Left hindlimb (tissue), 1 donor: ENCODE results near the gene CRABP1.
A peak's percentile ranks its signal among the peaks of the same experiment; 100 is the strongest.

ENCODE experiments used
- DNase-seq: peaks from one replicate; pipeline ENCODE4 v3.0.0-alpha.2; 2018

The CRABP1 gene

GRCh38 chr15:78340231-78341056 lies at the start of gene CRABP1:
TSS of gene CRABP1 (plus strand) at chr15:78340353. CDS start at chr15:78340429, 76 bp downstream.
- peak; percentile 63 for DNase-seq

GRCh38 chr15:78291052-78291451 lies 49.1 kb upstream of the CRABP1 start:
- DNase-seq = no peak

- no peak for DNase-seq
Observed at GRCh38 chr15:78291698-78292097, 48.5 kb upstream of the CRABP1 start.

- no peak for DNase-seq
Observed at GRCh38 chr15:78292219-78292618, 47.9 kb upstream of the CRABP1 start.

- peak; percentile 96 for DNase-seq
Observed at GRCh38 chr15:78299101-78299930, 40.8 kb upstream of the CRABP1 start, which contains the start of gene SKIC8. TSS of gene SKIC8 (minus strand) at chr15:78299609. CDS start at chr15:78295686, 3,923 bp downstream.

- no peak for DNase-seq
Observed at GRCh38 chr15:78301326-78301725, 38.8 kb upstream of the CRABP1 start.

GRCh38 chr15:78301828-78302227 lies 38.3 kb upstream of the CRABP1 start:
- no peak for DNase-seq

GRCh38 chr15:78302579-78303312 lies 37.4 kb upstream of the CRABP1 start:
- no peak for DNase-seq

GRCh38 chr15:78304216-78305066 lies 35.7 kb upstream of the CRABP1 start:
- no peak for DNase-seq

- DNase-seq = no peak
Observed at GRCh38 chr15:78306176-78306774, 33.9 kb upstream of the CRABP1 start.

GRCh38 chr15:78307976-78308375 lies 32.2 kb upstream of the CRABP1 start:
- no peak for DNase-seq

GRCh38 chr15:78308422-78309032 lies 31.6 kb upstream of the CRABP1 start:
- DNase-seq = peak; percentile 77

GRCh38 chr15:78311292-78311691 lies 28.9 kb upstream of the CRABP1 start:
- DNase-seq = no peak

- DNase-seq = no peak
Observed at GRCh38 chr15:78312536-78312935, 27.6 kb upstream of the CRABP1 start.

- no peak for DNase-seq
Observed at GRCh38 chr15:78312957-78313356, 27.2 kb upstream of the CRABP1 start.

GRCh38 chr15:78313383-78313782 lies 26.8 kb upstream of the CRABP1 start:
- no peak for DNase-seq

- no peak for DNase-seq
Observed at GRCh38 chr15:78314181-78314581, 26.0 kb upstream of the CRABP1 start.

- DNase-seq = no peak
Observed at GRCh38 chr15:78315686-78316282, 24.4 kb upstream of the CRABP1 start.

- peak; percentile 54 for DNase-seq
Observed at GRCh38 chr15:78316283-78317083, 23.7 kb upstream of the CRABP1 start.
